Mesendoderm (in vitro differentiated cells): Measurements from ENCODE around the gene OR5I1. TPM values are rescaled to one million over a fixed set of nuclear protein-coding genes. Genes with fewer than 3 reads are reported as not detected.

Experiments
- DNase-seq: peaks from one replicate; pipeline ENCODE4 v3.0.0; 2013
- H2AK5ac ChIP-seq: 2 replicates; pipeline ENCODE4 v1.6.1; 2013; ENCODE audit warnings: low read length, inconsistent platforms
- H2BK120ac ChIP-seq: 2 replicates; pipeline ENCODE4 v1.6.1; 2013; ENCODE audit warnings: low read depth, mild to moderate bottlenecking, low read length, moderate library complexity, mixed read lengths
- H2BK15ac ChIP-seq: replicated peaks from 2 replicates; pipeline ENCODE4 v1.6.1; 2013; ENCODE audit warnings: low read depth, mild to moderate bottlenecking, moderate library complexity
- H2BK5ac ChIP-seq: 2 replicates; pipeline ENCODE4 v1.6.1; 2013; ENCODE audit warnings: low read length, inconsistent platforms
- H3K18ac ChIP-seq: 2 replicates; pipeline ENCODE4 v1.6.1; 2013; ENCODE audit warnings: mild to moderate bottlenecking, low read length, mixed read lengths
- H3K23ac ChIP-seq: one replicate; pipeline ENCODE4 v1.6.1; 2013; ENCODE audit warnings: low read length
- H3K27ac ChIP-seq: 2 replicates; pipeline ENCODE4 v1.5.1; 2013; ENCODE audit warnings: low read depth, mild to moderate bottlenecking, inconsistent platforms, low read length, moderate library complexity
- H3K27me3 ChIP-seq: 2 replicates; pipeline ENCODE4 v1.6.1; 2013; ENCODE audit warnings: low read length, control low read depth, mild to moderate bottlenecking, inconsistent platforms; ENCODE audit not compliant: insufficient read depth, poor library complexity
- H3K36me3 ChIP-seq: 2 replicates; pipeline ENCODE4 v1.6.1; 2013; ENCODE audit warnings: low read length, inconsistent platforms; ENCODE audit not compliant: control insufficient read depth, insufficient read depth
- H3K4ac ChIP-seq: one replicate; pipeline ENCODE4 v1.6.1; 2013; ENCODE audit warnings: low read depth, mild to moderate bottlenecking, low read length, moderate library complexity
- H3K4me1 ChIP-seq: 2 replicates; pipeline ENCODE4 v1.6.1; 2013; ENCODE audit warnings: low read depth, low read length, inconsistent platforms; ENCODE audit not compliant: control insufficient read depth
- H3K4me2 ChIP-seq: 2 replicates; pipeline ENCODE4 v1.6.1; 2013; ENCODE audit warnings: low read length
- H3K4me3 ChIP-seq: 2 replicates; pipeline ENCODE4 v1.5.1; 2013; ENCODE audit warnings: mild to moderate bottlenecking, low read length
- H3K56ac ChIP-seq: one replicate; pipeline ENCODE4 v1.6.1; 2013; ENCODE audit warnings: low read length
- H3K79me1 ChIP-seq: 2 replicates; pipeline ENCODE4 v1.6.1; 2013; ENCODE audit warnings: low read length, inconsistent platforms
- H3K79me2 ChIP-seq: 2 replicates; pipeline ENCODE4 v1.6.1; 2013; ENCODE audit warnings: mild to moderate bottlenecking, low read length; ENCODE audit not compliant: control insufficient read depth, insufficient read depth
- H3K9ac ChIP-seq: 2 replicates; pipeline ENCODE4 v1.6.1; 2013; ENCODE audit warnings: low read length, inconsistent platforms
- H4K5ac ChIP-seq: one replicate; pipeline ENCODE4 v1.6.1; 2013; ENCODE audit warnings: low read length
- H4K8ac ChIP-seq: one replicate; pipeline ENCODE4 v1.6.1; 2013; ENCODE audit warnings: low read depth, mild to moderate bottlenecking, control low read depth, low read length, moderate library complexity
- WGBS: extraction: QIAGEN DNeasy Blood & Tissue Kit; methylation state at CpG from one replicate; pipeline ENCODE4 v1.1.7; 2013; ENCODE audit warnings: low lambda C conversion rate, missing lambda C conversion rate; ENCODE audit not compliant: insufficient coverage; ENCODE audit errors: extremely low coverage; 5-methylcytosine and 5-hydroxymethylcytosine counted together
- polyA plus RNA-seq, 2 experiments: library from polyadenylated mRNA; stranded (reverse); fragments of 200-250 nt; gene quantifications; one replicate each; pipeline ENCODE4 v1.2.3, GENCODE V29; 2013

Gene OR5I1
- not detected for polyA plus RNA-seq (2013, experiment 1 of 2)
- not detected for polyA plus RNA-seq (2013, experiment 2 of 2)

DNA sequence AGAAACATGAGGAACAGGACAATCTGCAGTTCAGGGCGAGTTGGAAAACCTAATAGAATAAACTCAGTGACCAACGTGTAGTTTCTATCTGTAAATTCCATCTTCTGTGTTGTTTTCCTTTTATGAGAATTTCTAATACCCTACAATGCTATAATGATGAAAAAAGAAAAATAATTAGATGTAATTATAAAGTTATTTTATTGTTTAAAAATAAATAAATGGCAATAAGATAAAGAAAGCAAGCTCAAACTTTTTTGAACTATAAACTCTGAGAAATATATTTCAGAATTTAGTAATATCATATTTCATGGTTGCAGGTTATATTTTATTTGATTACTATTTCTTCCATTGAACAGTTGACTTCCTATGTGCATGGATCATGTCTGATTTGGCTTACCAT is at the start of gene OR5I1:
Gene OR5I1, minus strand, starts transcription at position 101 of the 400 bp plus-strand sequence. Its CDS starts 0 bp downstream, at position 101.
- Histone ChIP-seq H4K5ac (no peak within 1 kb of the TSS), H2BK5ac (no peak within 1 kb of the TSS), H3K4me2 (no peak within 1 kb of the TSS), H3K4ac (no peak within 1 kb of the TSS), H3K27me3 (no peaks in the 10 kb centered on the region), H3K79me1 (no peaks in the 10 kb centered on the region), H3K36me3 (no peaks in the 10 kb centered on the region), H2BK120ac (no peak within 1 kb of the TSS), H2AK5ac (no peak within 1 kb of the TSS), H3K4me3 (no peak within 1 kb of the TSS), H2BK15ac (no peak within 1 kb of the TSS), H3K23ac (no peak within 1 kb of the TSS), H4K8ac (no peak within 1 kb of the TSS), H3K9ac (no peak within 1 kb of the TSS), H3K27ac (no peak within 1 kb of the TSS), H3K56ac (no peak within 1 kb of the TSS), H3K79me2 (no peaks in the 10 kb centered on the region), H3K18ac (no peak within 1 kb of the TSS), H3K4me1 (no peaks in the 10 kb centered on the region)
- DNase-seq, result no peak
- no CpG with 5 or more reads among the region's 2 CpGs for WGBS

DNA sequence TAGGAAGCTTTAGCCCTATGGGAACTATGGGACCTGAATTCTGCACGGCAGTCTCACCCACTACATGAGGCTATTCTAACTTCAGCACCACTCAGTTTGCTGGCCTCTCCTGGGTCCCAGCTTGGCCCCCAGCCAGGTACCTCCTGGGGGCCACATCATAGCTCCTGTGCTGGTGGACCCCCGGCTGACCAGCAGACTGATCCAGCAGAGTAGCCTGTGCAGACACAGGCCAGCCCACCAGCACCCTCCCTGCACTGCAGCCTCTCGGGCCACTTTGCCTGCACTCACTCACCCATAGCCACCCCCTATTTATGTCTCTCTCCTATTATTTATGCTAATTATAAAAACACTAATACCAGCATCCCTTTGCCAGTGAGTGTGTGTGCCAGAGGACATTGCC is 34.7 kb upstream of the OR5I1 start:
- DNase-seq, result no peak
- H3K4me1 ChIP-seq, result no peaks in the 10 kb centered on the region
- no peak overlapping the region for H2BK120ac ChIP-seq
- no peak overlapping the region for H3K27ac ChIP-seq
- WGBS, result no CpG with 5 or more reads among the region's 3 CpGs
- H3K56ac ChIP-seq, result no peak overlapping the region
- no peaks in the 10 kb centered on the region for H3K79me2 ChIP-seq
- no peak overlapping the region for H3K9ac ChIP-seq
- no peaks in the 10 kb centered on the region for H3K79me1 ChIP-seq
- no peak overlapping the region for H4K5ac ChIP-seq
- no peak overlapping the region for H3K4me2 ChIP-seq
- H2AK5ac ChIP-seq, result no peak overlapping the region
- no peak overlapping the region for H2BK5ac ChIP-seq
- H2BK15ac ChIP-seq, result no peak overlapping the region
- no peak overlapping the region for H3K23ac ChIP-seq
- H3K18ac ChIP-seq, result no peak overlapping the region
- no peaks in the 10 kb centered on the region for H3K36me3 ChIP-seq
- no peak overlapping the region for H3K4ac ChIP-seq
- no peaks in the 10 kb centered on the region for H3K27me3 ChIP-seq
- no peak overlapping the region for H3K4me3 ChIP-seq
- H4K8ac ChIP-seq, result no peak overlapping the region

GRCh38 chr11:55969845-55970244 is 33.6 kb upstream of the OR5I1 start, which contains the start of gene OR10AG1:
OR10AG1 (minus strand) TSS chr11:55969945; CDS start chr11:55969907, 38 bp downstream.
- H3K36me3 ChIP-seq, result no peaks in the 10 kb centered on the region
- H3K27ac ChIP-seq, result no peak within 1 kb of the TSS
- H3K27me3 ChIP-seq, result no peaks in the 10 kb centered on the region
- H3K4me2 ChIP-seq, result no peak within 1 kb of the TSS
- no peak for DNase-seq
- no peak within 1 kb of the TSS for H3K4ac ChIP-seq
- H2AK5ac ChIP-seq, result no peak within 1 kb of the TSS
- H4K5ac ChIP-seq, result no peak within 1 kb of the TSS
- no peak within 1 kb of the TSS for H2BK15ac ChIP-seq
- no peaks in the 10 kb centered on the region for H3K79me1 ChIP-seq
- no peak within 1 kb of the TSS for H3K4me3 ChIP-seq
- H2BK5ac ChIP-seq, result no peak within 1 kb of the TSS
- H3K79me2 ChIP-seq, result no peaks in the 10 kb centered on the region
- no peak within 1 kb of the TSS for H3K56ac ChIP-seq
- no peak within 1 kb of the TSS for H3K18ac ChIP-seq
- no CpG with 5 or more reads among the region's 2 CpGs for WGBS
- no peak within 1 kb of the TSS for H3K23ac ChIP-seq
- no peaks in the 10 kb centered on the region for H3K4me1 ChIP-seq
- H3K9ac ChIP-seq, result no peak within 1 kb of the TSS
- H2BK120ac ChIP-seq, result no peak within 1 kb of the TSS
- no peak within 1 kb of the TSS for H4K8ac ChIP-seq

DNA sequence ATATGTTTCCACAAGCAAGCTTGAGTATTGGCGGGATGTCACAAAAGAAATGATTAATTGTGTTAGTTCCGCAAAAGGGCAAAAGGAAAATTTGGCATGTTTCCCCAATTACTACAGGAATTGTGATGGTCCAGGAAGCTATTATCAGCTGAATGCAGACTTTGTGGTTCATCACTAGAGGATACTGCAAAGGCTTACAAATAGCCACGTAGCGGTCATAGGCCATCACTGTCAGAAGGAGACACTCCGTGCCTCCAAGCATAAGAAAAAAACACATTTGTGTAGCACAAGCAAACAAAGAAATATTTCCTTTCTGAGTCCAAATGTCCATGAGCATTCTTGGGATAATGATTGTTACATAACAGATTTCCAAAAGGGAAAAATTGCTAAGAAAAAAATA is 31.7 kb upstream of the OR5I1 start:
- no peaks in the 10 kb centered on the region for H3K79me1 ChIP-seq
- no peak overlapping the region for H3K18ac ChIP-seq
- H2BK5ac ChIP-seq, result no peak overlapping the region
- H4K5ac ChIP-seq, result no peak overlapping the region
- H2BK120ac ChIP-seq, result no peak overlapping the region
- no peak for DNase-seq
- H3K27me3 ChIP-seq, result no peaks in the 10 kb centered on the region
- H3K4me3 ChIP-seq, result no peak overlapping the region
- no peak overlapping the region for H3K4me2 ChIP-seq
- no peak overlapping the region for H2BK15ac ChIP-seq
- H3K27ac ChIP-seq, result no peak overlapping the region
- no peak overlapping the region for H3K4ac ChIP-seq
- no CpG with 5 or more reads among the region's 5 CpGs for WGBS
- H3K56ac ChIP-seq, result no peak overlapping the region
- no peak overlapping the region for H2AK5ac ChIP-seq
- no peaks in the 10 kb centered on the region for H3K79me2 ChIP-seq
- H3K36me3 ChIP-seq, result no peaks in the 10 kb centered on the region
- H3K23ac ChIP-seq, result no peak overlapping the region
- H3K4me1 ChIP-seq, result no peaks in the 10 kb centered on the region
- no peak overlapping the region for H3K9ac ChIP-seq
- H4K8ac ChIP-seq, result no peak overlapping the region

DNA sequence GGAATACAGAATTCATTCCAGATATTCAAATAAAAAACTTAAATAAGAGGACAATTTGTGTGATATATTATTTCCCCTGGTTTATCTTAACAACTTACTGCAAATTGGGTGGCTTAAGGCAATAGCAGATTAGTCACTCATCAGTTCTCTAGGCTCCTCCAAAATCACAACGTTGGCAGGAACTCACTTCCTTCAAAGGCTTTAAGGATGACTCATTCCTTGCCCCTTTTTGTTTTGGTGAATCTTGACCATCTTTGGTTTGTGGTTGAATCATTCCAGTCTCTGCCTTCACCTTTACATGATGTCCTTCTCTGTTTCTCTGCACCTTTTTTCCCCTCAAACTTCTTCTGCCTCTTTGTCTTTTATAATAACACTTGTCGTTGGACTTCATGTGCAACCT is 30.2 kb upstream of the OR5I1 start:
- Histone ChIP-seq H2AK5ac (no peak overlapping the region), H2BK5ac (no peak overlapping the region), H3K56ac (no peak overlapping the region), H3K4me3 (no peak overlapping the region), H3K79me2 (no peaks in the 10 kb centered on the region), H2BK120ac (no peak overlapping the region), H3K4ac (no peak overlapping the region), H2BK15ac (no peak overlapping the region), H3K9ac (no peak overlapping the region), H3K4me1 (no peaks in the 10 kb centered on the region), H3K18ac (no peak overlapping the region), H3K27ac (no peak overlapping the region), H4K5ac (no peak overlapping the region), H3K79me1 (no peaks in the 10 kb centered on the region), H3K23ac (no peak overlapping the region), H3K4me2 (no peak overlapping the region), H4K8ac (no peak overlapping the region), H3K36me3 (no peaks in the 10 kb centered on the region), H3K27me3 (no peaks in the 10 kb centered on the region)
- peak; percentile 72 for DNase-seq
- no CpG with 5 or more reads among the region's 2 CpGs for WGBS

DNA sequence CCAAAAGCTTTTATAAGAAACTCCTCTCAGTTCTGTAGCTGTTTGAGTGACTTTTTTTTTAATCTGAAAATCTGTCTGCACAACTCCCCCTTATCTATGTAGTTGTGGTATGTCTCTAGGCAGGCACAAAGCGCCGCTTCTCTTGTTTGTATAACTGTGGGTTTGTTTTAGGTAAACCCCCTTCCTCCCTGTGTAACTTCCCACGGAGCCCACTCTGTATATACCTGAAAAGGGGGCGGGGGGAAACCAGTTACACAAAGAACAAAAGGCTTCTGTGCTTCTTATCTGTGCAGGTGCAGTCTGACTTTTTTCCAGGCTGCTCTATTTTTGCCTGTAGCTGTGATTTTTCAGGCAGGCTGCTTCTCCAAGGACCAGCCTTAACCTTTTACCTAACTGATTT is 20.3 kb upstream of the OR5I1 start:
- Histone ChIP-seq H3K4ac (no peak overlapping the region), H3K27me3 (no peaks in the 10 kb centered on the region), H4K8ac (no peak overlapping the region), H2BK5ac (no peak overlapping the region), H3K27ac (no peak overlapping the region), H3K79me1 (no peaks in the 10 kb centered on the region), H3K9ac (no peak overlapping the region), H2AK5ac (no peak overlapping the region), H3K23ac (no peak overlapping the region), H4K5ac (no peak overlapping the region), H3K36me3 (no peaks in the 10 kb centered on the region), H3K4me2 (no peak overlapping the region), H2BK15ac (no peak overlapping the region), H3K56ac (no peak overlapping the region), H3K18ac (no peak overlapping the region), H3K79me2 (no peaks in the 10 kb centered on the region), H3K4me1 (no peaks in the 10 kb centered on the region), H3K4me3 (no peak overlapping the region), H2BK120ac (no peak overlapping the region)
- DNase-seq, result no peak
- no CpG with 5 or more reads among the region's 4 CpGs for WGBS
